Panc1 (cell line): ENCODE measurements around the gene CACNA1D.

ENCODE experiments used
- POLR2AphosphoS5 ChIP-seq: IDR thresholded peaks from 2 replicates; pipeline ENCODE4 v1.6.1; 2012; ENCODE audit warnings: mild to moderate bottlenecking, low read depth, low read length, moderate library complexity
- SIN3A ChIP-seq: IDR thresholded peaks from 2 replicates; pipeline ENCODE4 v1.6.1; 2012; ENCODE audit warnings: low read depth, mild to moderate bottlenecking, low read length, moderate library complexity, borderline replicate concordance; ENCODE audit not compliant: insufficient read depth
- TCF7L2 ChIP-seq: IDR thresholded peaks from 2 replicates; pipeline ENCODE4 v1.6.1; 2011; ENCODE audit warnings: mild to moderate bottlenecking, low read depth, low read length, inconsistent platforms
- TF ChIP-seq, protein P1 (sequence below): fragments of 450-650 bp; IDR thresholded peaks from 2 replicates; pipeline ENCODE4 v1.5.1; 2017; ENCODE audit warnings: mild to moderate bottlenecking
- TF ChIP-seq, protein P2 (sequence below), 2 experiments: IDR thresholded peaks; 2 replicates each; pipeline ENCODE4 v1.6.1; 2011 to 2012; ENCODE audit warnings: low read depth in 2 of 2, control low read depth in 1 of 2, low read length in 1 of 2, mild to moderate bottlenecking in 1 of 2, moderate library complexity in 1 of 2; ENCODE audit not compliant: insufficient read depth in 1 of 2

- TF ChIP-seq, protein P1, sequence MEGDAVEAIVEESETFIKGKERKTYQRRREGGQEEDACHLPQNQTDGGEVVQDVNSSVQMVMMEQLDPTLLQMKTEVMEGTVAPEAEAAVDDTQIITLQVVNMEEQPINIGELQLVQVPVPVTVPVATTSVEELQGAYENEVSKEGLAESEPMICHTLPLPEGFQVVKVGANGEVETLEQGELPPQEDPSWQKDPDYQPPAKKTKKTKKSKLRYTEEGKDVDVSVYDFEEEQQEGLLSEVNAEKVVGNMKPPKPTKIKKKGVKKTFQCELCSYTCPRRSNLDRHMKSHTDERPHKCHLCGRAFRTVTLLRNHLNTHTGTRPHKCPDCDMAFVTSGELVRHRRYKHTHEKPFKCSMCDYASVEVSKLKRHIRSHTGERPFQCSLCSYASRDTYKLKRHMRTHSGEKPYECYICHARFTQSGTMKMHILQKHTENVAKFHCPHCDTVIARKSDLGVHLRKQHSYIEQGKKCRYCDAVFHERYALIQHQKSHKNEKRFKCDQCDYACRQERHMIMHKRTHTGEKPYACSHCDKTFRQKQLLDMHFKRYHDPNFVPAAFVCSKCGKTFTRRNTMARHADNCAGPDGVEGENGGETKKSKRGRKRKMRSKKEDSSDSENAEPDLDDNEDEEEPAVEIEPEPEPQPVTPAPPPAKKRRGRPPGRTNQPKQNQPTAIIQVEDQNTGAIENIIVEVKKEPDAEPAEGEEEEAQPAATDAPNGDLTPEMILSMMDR: no peak
- TF ChIP-seq, protein P2, sequence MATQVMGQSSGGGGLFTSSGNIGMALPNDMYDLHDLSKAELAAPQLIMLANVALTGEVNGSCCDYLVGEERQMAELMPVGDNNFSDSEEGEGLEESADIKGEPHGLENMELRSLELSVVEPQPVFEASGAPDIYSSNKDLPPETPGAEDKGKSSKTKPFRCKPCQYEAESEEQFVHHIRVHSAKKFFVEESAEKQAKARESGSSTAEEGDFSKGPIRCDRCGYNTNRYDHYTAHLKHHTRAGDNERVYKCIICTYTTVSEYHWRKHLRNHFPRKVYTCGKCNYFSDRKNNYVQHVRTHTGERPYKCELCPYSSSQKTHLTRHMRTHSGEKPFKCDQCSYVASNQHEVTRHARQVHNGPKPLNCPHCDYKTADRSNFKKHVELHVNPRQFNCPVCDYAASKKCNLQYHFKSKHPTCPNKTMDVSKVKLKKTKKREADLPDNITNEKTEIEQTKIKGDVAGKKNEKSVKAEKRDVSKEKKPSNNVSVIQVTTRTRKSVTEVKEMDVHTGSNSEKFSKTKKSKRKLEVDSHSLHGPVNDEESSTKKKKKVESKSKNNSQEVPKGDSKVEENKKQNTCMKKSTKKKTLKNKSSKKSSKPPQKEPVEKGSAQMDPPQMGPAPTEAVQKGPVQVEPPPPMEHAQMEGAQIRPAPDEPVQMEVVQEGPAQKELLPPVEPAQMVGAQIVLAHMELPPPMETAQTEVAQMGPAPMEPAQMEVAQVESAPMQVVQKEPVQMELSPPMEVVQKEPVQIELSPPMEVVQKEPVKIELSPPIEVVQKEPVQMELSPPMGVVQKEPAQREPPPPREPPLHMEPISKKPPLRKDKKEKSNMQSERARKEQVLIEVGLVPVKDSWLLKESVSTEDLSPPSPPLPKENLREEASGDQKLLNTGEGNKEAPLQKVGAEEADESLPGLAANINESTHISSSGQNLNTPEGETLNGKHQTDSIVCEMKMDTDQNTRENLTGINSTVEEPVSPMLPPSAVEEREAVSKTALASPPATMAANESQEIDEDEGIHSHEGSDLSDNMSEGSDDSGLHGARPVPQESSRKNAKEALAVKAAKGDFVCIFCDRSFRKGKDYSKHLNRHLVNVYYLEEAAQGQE (IDR thresholded peaks at IDR 0.05; ENCODE audit: insufficient read depth in 1 of 2, low read depth in 2 of 2, low read length in 1 of 2): no peak
- TF ChIP-seq TCF7L2 (no peak), SIN3A (no peak), POLR2AphosphoS5 (no peak)
Measured at GRCh38 chr3:53612508-53612907, 118.1 kb downstream of the CACNA1D start.
